Astrocyte (in vitro differentiated cells and primary cell): Measurements from ENCODE around the gene DNAJA4. TPM values are rescaled to one million over a fixed set of nuclear protein-coding genes. Genes with fewer than 3 reads are reported as not detected.
A peak's percentile ranks its signal among the peaks of the same experiment; 100 is the strongest.

Source experiments
- DNase-seq: peaks from one replicate; pipeline ENCODE4 v3.0.0-alpha.2; 2010; ENCODE audit warnings: low read depth
- FAIRE-seq: peaks from 2 replicates; lab custom pipeline; 2011; peaks lifted over from hg19 to GRCh38; lab: Jason Lieb, UNC
- H2AFZ ChIP-seq: 2 replicates; pipeline ENCODE4 v1.6.0; 2012; ENCODE audit warnings: low read depth, low read length, inconsistent platforms
- H3K27ac ChIP-seq: 2 replicates; pipeline ENCODE4 v1.5.1; 2011; ENCODE audit warnings: low read depth, low read length, inconsistent platforms
- H3K27me3 ChIP-seq: 2 replicates; pipeline ENCODE4 v1.6.0; 2011; ENCODE audit warnings: low read length, inconsistent platforms; ENCODE audit not compliant: insufficient read depth
- H3K36me3 ChIP-seq: 2 replicates; pipeline ENCODE4 v1.5.1; 2011; ENCODE audit warnings: low read length, inconsistent platforms; ENCODE audit not compliant: insufficient read depth
- H3K4me1 ChIP-seq: 2 replicates; pipeline ENCODE4 v1.5.1; 2011; ENCODE audit warnings: low read length, inconsistent platforms; ENCODE audit not compliant: insufficient read depth
- H3K4me2 ChIP-seq: 2 replicates; pipeline ENCODE4 v1.6.0; 2012; ENCODE audit warnings: low read length, inconsistent platforms
- H3K4me3 ChIP-seq: 2 replicates; pipeline ENCODE4 v1.5.1; 2011; ENCODE audit warnings: low read depth, mild to moderate bottlenecking, low read length, inconsistent platforms; ENCODE audit not compliant: insufficient read depth
- H3K79me2 ChIP-seq: 2 replicates; pipeline ENCODE4 v1.6.0; 2012; ENCODE audit warnings: mild to moderate bottlenecking, low read length, inconsistent platforms; ENCODE audit not compliant: insufficient read depth
- H3K9ac ChIP-seq: 2 replicates; pipeline ENCODE4 v1.6.0; 2012; ENCODE audit warnings: mild to moderate bottlenecking, low read length, inconsistent platforms
- H3K9me3 ChIP-seq: 2 replicates; pipeline ENCODE4 v1.5.1; 2012; ENCODE audit warnings: low read depth, mild to moderate bottlenecking, low read length, inconsistent platforms; ENCODE audit not compliant: insufficient read depth
- H4K20me1 ChIP-seq: 2 replicates; pipeline ENCODE4 v1.6.0; 2012; ENCODE audit warnings: low read length, inconsistent platforms; ENCODE audit not compliant: insufficient read depth
- H3K27ac Mint-ChIP-seq: one replicate; pipeline ENCODE4 v1.8.0; 2021; ENCODE audit warnings: mild to moderate bottlenecking, mixed read lengths; ENCODE audit not compliant: unreplicated experiment
- H3K27me3 Mint-ChIP-seq: one replicate; pipeline ENCODE4 v1.8.0; 2021; ENCODE audit warnings: low read depth, mixed read lengths; ENCODE audit not compliant: unreplicated experiment
- H3K36me3 Mint-ChIP-seq: one replicate; pipeline ENCODE4 v1.8.0; 2021; ENCODE audit warnings: low read depth, mixed read lengths; ENCODE audit not compliant: unreplicated experiment
- H3K4me1 Mint-ChIP-seq: one replicate; pipeline ENCODE4 v1.8.0; 2021; ENCODE audit warnings: low read depth, mixed read lengths; ENCODE audit not compliant: unreplicated experiment
- H3K4me3 Mint-ChIP-seq: one replicate; pipeline ENCODE4 v1.8.0; 2021; ENCODE audit warnings: mild to moderate bottlenecking, moderate library complexity, mixed read lengths; ENCODE audit not compliant: unreplicated experiment
- H3K9me3 Mint-ChIP-seq: one replicate; pipeline ENCODE4 v1.8.0; 2021; ENCODE audit warnings: mild to moderate bottlenecking, mixed read lengths; ENCODE audit not compliant: unreplicated experiment
- EZH2 ChIP-seq: IDR thresholded peaks from 2 replicates; pipeline ENCODE4 v1.6.1; 2012; ENCODE audit warnings: mild to moderate bottlenecking, low read length, inconsistent platforms; ENCODE audit not compliant: insufficient read depth
- total RNA-seq: library from RNA; stranded (reverse); gene quantifications from 2 replicates; pipeline ENCODE4 v1.2.1, GENCODE V29; 2021
- TF ChIP-seq, protein P1 (sequence below): IDR thresholded peaks from 2 replicates; pipeline ENCODE4 v1.5.1; 2011; ENCODE audit warnings: low read depth, mild to moderate bottlenecking, inconsistent platforms, low read length, moderate library complexity; ENCODE audit not compliant: insufficient read depth

DNAJA4 gene
- total RNA-seq, 1 donor from 2014 or later, result 0.14 TPM

DNA sequence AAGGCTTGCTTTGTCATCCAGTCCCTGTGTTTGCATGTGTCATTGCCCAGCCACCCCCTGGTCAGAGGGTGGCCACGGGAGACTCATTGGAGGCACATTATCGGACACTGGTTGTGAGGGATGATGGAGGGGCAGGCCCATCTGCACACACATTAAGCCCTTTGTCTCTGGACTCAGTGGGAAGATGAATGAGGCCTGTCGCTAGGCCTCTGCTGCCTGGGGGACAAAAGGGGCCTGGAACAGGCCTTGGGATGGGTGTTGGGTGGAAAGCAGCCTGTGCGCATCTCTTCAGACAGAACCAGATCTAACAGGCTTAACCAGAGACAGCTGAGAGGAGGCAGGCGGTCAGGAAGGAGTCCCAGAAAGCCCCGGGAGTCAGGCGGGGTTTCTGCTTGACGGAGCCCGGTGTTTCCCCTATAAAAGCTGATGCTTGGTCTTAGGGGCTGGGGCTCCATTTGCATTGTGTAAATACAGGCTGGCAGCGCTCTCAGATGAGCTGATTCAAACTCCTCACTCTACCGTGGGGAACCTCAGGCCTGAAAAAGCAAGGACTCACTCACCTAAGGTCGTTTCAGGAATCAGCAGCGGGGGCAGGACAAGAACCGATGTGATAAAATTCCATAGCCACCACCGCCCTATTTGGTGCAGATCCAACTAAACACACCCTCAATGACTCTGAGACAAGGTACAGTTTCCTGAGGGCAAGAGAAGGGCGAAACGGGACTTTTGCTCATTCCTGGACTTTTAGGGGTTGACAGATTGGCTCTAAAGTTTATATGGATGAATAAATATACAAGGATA, 52.1 kb downstream of the DNAJA4 start:
- Histone ChIP-seq H3K36me3 (no peaks in the 10 kb centered on the region), H3K4me2 (no peak overlapping the region), H3K9me3 (no peaks in the 10 kb centered on the region), H3K27me3 (no peaks in the 10 kb centered on the region), H3K27ac (no peak overlapping the region), H3K4me3 (no peak overlapping the region), H2AFZ (peak overlapping the region; percentile 39), H3K4me1 (no peaks in the 10 kb centered on the region), H3K9ac (no peak overlapping the region), H3K79me2 (no peaks in the 10 kb centered on the region), H4K20me1 (no peaks in the 10 kb centered on the region)
- H3K36me3 Mint-ChIP-seq, result no peaks in the 10 kb centered on the region
- TF ChIP-seq EZH2, result no peak
- TF ChIP-seq, protein P1, sequence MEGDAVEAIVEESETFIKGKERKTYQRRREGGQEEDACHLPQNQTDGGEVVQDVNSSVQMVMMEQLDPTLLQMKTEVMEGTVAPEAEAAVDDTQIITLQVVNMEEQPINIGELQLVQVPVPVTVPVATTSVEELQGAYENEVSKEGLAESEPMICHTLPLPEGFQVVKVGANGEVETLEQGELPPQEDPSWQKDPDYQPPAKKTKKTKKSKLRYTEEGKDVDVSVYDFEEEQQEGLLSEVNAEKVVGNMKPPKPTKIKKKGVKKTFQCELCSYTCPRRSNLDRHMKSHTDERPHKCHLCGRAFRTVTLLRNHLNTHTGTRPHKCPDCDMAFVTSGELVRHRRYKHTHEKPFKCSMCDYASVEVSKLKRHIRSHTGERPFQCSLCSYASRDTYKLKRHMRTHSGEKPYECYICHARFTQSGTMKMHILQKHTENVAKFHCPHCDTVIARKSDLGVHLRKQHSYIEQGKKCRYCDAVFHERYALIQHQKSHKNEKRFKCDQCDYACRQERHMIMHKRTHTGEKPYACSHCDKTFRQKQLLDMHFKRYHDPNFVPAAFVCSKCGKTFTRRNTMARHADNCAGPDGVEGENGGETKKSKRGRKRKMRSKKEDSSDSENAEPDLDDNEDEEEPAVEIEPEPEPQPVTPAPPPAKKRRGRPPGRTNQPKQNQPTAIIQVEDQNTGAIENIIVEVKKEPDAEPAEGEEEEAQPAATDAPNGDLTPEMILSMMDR, result no peak
- FAIRE-seq (no peak), DNase-seq (no peak)
- H3K9me3 Mint-ChIP-seq, result no peaks in the 10 kb centered on the region
- H3K27me3 Mint-ChIP-seq, result peaks cover 24% of the 10 kb centered on the region
- no peak overlapping the region for H3K4me3 Mint-ChIP-seq
- H3K4me1 Mint-ChIP-seq, result no peaks in the 10 kb centered on the region
- no peak overlapping the region for H3K27ac Mint-ChIP-seq

DNA sequence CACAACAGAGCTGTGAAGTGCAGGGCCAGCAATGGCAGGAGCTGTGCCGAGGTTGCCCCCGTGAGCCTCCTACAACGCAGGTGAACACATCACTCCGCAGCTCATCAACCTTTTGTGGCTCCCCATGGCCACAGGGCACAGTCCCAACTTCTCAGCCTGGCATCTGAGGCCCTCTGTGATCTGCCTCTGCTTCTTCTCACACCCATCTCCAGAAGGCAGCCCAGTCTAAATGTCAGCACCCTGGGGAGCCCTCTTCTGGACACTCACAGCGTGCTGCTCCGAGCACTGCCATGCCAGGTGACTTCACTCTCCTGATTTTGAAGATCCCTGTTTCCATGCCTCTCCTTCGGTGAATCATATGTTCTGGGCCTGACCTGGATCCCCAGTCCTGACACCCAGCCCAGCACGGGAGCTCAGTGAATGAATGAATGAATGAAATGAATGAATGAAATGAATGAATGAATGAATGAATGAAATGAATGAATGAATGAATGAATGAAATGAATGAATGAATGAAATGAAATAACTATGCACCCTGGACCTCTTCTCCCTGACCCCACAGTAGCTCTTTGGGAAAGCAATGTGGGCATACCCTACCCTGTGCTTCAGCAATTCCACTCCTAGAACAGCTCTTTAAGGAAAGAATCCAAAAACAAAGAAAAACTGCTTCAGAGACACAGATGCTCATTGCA, 52.9 kb downstream of the DNAJA4 start:
- Histone ChIP-seq H3K36me3 (no peaks in the 10 kb centered on the region), H3K4me3 (no peak overlapping the region), H3K4me2 (no peak overlapping the region), H2AFZ (no peak overlapping the region), H3K4me1 (peaks cover 5% of the 10 kb centered on the region), H3K9ac (no peak overlapping the region), H3K27ac (no peak overlapping the region), H3K79me2 (no peaks in the 10 kb centered on the region), H4K20me1 (no peaks in the 10 kb centered on the region), H3K9me3 (no peaks in the 10 kb centered on the region), H3K27me3 (no peaks in the 10 kb centered on the region)
- peaks cover 20% of the 10 kb centered on the region for H3K27me3 Mint-ChIP-seq
- TF ChIP-seq, protein P1, result no peak
- no peak for TF ChIP-seq EZH2
- no peaks in the 10 kb centered on the region for H3K36me3 Mint-ChIP-seq
- H3K4me3 Mint-ChIP-seq, result no peak overlapping the region
- H3K27ac Mint-ChIP-seq, result no peak overlapping the region
- H3K9me3 Mint-ChIP-seq, result no peaks in the 10 kb centered on the region
- H3K4me1 Mint-ChIP-seq, result peaks cover 1% of the 10 kb centered on the region
- FAIRE-seq (no peak), DNase-seq (no peak)
